ENCODE results near the gene MYLK4.

GRCh38 chr6:2777249-2777648 is 26.5 kb upstream of the MYLK4 start:
- TF ChIP-seq MAX (IDR thresholded peaks at IDR 0.05) (no peak), CTCF (IDR thresholded peaks at IDR 0.05; ENCODE audit: low read depth, low read length, missing input control) (no peak), TAF1 (conservative IDR thresholded peaks at IDR 0.05) (no peak), RAD21 (IDR thresholded peaks at IDR 0.05) (no peak), EGR1 (IDR thresholded peaks at IDR 0.05; ENCODE audit: low read depth in 2 of 2) (no peak), RXRA (IDR thresholded peaks at IDR 0.05) (no peak), ATF3 (IDR thresholded peaks at IDR 0.05) (no peak), JUND (IDR thresholded peaks at IDR 0.05) (no peak), SP1 (IDR thresholded peaks at IDR 0.05) (no peak), GABPA (IDR thresholded peaks at IDR 0.05 in 1 of 2, conservative IDR thresholded peaks at IDR 0.05 in 1 of 2) (no peak), REST (IDR thresholded peaks at IDR 0.05) (no peak)
